HepG2 (cell line): ENCODE data around the gene DCP1B. TPM values are rescaled to one million over a fixed set of nuclear protein-coding genes. Genes with fewer than 3 reads are reported as not detected.

Source experiments
- ATAC-seq: fragments of 200-7000 bp; cut with Tn5 transposase; 3 replicates; pipeline ENCODE4 v1.9.1; 2020; ENCODE audit warnings: mild to moderate bottlenecking, moderate library complexity
- BruUV-seq: library from RNA; stranded (reverse); fragments of 400-500 nt; replicated peaks from 2 replicates; lab custom pipeline; 2021; lab: Mats Ljungman, UMichigan
- CTCF ChIA-PET: fragments of 300-600 bp; formaldehyde crosslinking; extraction: SDS; loops from one replicate; lab custom pipeline; 2021; ENCODE audit warnings: low total read pairs, inconsistent platforms, low intra/inter-chr PET ratio; lab: Yijun Ruan, JAX
- POLR2A ChIA-PET: fragments of 350-600 bp; sonication (Branson Sonifier 250); formaldehyde crosslinking; loops from one replicate; lab custom pipeline; 2020; ENCODE audit warnings: antibody characterized with exemption, inconsistent platforms; lab: Yijun Ruan, JAX
- DNase-seq: peaks from one replicate; pipeline ENCODE4 v3.0.0-alpha.2; 2015; ENCODE audit warnings: low spot score
- FAIRE-seq: peaks from 3 replicates; lab custom pipeline; 2011; peaks lifted over from hg19 to GRCh38; lab: Jason Lieb, UNC
- H2AFZ ChIP-seq: one replicate; pipeline ENCODE4 v1.6.1; 2011; ENCODE audit warnings: low read length, inconsistent platforms
- H3K27ac ChIP-seq: fragments of 300-600 bp; 3 replicates; pipeline ENCODE4 v1.8.0; 2011; ENCODE audit warnings: mixed run types, mild to moderate bottlenecking, mixed read lengths, low read length, inconsistent platforms; ENCODE audit not compliant: insufficient read depth; ENCODE audit errors: extremely low read length
- H3K27me3 ChIP-seq, 2 experiments: fragments of 200-600 bp in 1 of 2; 2 replicates in 1 of 2; 3 replicates in 1 of 2; pipeline versions ENCODE4 v1.6.0 to v1.8.0; 2011; ENCODE audit warnings: low read length in 2 of 2, mild to moderate bottlenecking in 2 of 2, moderate library complexity in 2 of 2, inconsistent platforms in 1 of 2; ENCODE audit not compliant: insufficient read depth in 2 of 2, control insufficient read depth in 1 of 2
- H3K36me3 ChIP-seq, 2 experiments: fragments of 200-600 bp in 1 of 2; replicated peaks in 1 of 2; 2 replicates in 1 of 2; 3 replicates in 1 of 2; pipeline versions ENCODE4 v1.5.1 to v1.8.0; 2011; ENCODE audit warnings: low read length in 2 of 2, inconsistent platforms in 1 of 2; ENCODE audit not compliant: insufficient read depth in 2 of 2, control insufficient read depth in 1 of 2
- H3K4me1 ChIP-seq: 2 replicates; pipeline ENCODE4 v1.5.1; 2012; ENCODE audit warnings: low read length, inconsistent platforms; ENCODE audit not compliant: insufficient read depth
- H3K4me2 ChIP-seq: 2 replicates; pipeline ENCODE4 v1.6.0; 2011; ENCODE audit warnings: low read depth, low read length, inconsistent platforms
- H3K4me3 ChIP-seq, 3 experiments: fragments of 200-600 bp in 1 of 3; sonication (generic), shearing (Covaris generic) in 1 of 3; replicated peaks in 1 of 3; 2 replicates each; pipeline ENCODE4 v1.5.1; 2011 to 2016; ENCODE audit warnings: low read length in 3 of 3, inconsistent platforms in 2 of 3, low read depth in 2 of 3, mild to moderate bottlenecking in 2 of 3, control low read depth in 1 of 3, mixed read lengths in 1 of 3; ENCODE audit not compliant: insufficient read depth in 1 of 3
- H3K79me2 ChIP-seq: one replicate; pipeline ENCODE4 v1.6.1; 2011; ENCODE audit warnings: low read length, inconsistent platforms; ENCODE audit not compliant: insufficient read depth
- H3K9ac ChIP-seq: 2 replicates; pipeline ENCODE4 v1.6.0; 2011; ENCODE audit warnings: mild to moderate bottlenecking, low read depth, low read length, inconsistent platforms; ENCODE audit not compliant: insufficient read depth
- H3K9me3 ChIP-seq: 2 replicates; pipeline ENCODE4 v1.5.1; 2012; ENCODE audit warnings: mild to moderate bottlenecking, low read length
- H4K20me1 ChIP-seq: 2 replicates; pipeline ENCODE4 v1.6.0; 2011; ENCODE audit warnings: inconsistent platforms, mild to moderate bottlenecking, low read length, moderate library complexity; ENCODE audit not compliant: insufficient read depth
- ETV5 ChIP-seq: IDR thresholded peaks from 2 replicates; pipeline ENCODE4 v1.6.1; 2018; ENCODE audit warnings: missing biosample characterization, missing genetic modification reagents, inconsistent platforms, borderline replicate concordance
- KLF11 ChIP-seq: IDR thresholded peaks from 2 replicates; pipeline ENCODE4 v1.6.1; 2016; ENCODE audit warnings: missing compliant biosample characterization
- TRIM24 ChIP-seq: sonication (generic); formaldehyde crosslinking; IDR thresholded peaks from 2 replicates; pipeline ENCODE4 v1.8.0; 2022; ENCODE audit warnings: mild to moderate bottlenecking, missing genetic modification reagents
- ZNF441 ChIP-seq: sonication (generic); formaldehyde crosslinking; IDR thresholded peaks from 2 replicates; pipeline ENCODE4 v1.7.0; 2021; ENCODE audit warnings: missing genetic modification reagents, borderline replicate concordance
- ZNF766 ChIP-seq: sonication (generic); formaldehyde crosslinking; IDR thresholded peaks from 2 replicates; pipeline ENCODE4 v1.5.0; 2020; ENCODE audit warnings: missing genetic modification reagents, borderline replicate concordance
- ZNF773 ChIP-seq: sonication (generic); formaldehyde crosslinking; IDR thresholded peaks from 2 replicates; pipeline ENCODE4 v1.4.0; 2020; ENCODE audit warnings: missing genetic modification reagents, borderline replicate concordance
- WGBS: methylation state at CpG from one replicate; pipeline ENCODE4 v1.1.6; 2017; ENCODE audit warnings: low lambda C conversion rate; 5-methylcytosine and 5-hydroxymethylcytosine counted together
- in situ Hi-C: cut with HindIII; loops from 2 replicates; pipeline ENCODE4 v1.10.0; 2017; ENCODE audit warnings: low pct_unique_long_range_greater_than_20kb; ENCODE audit not compliant: extremely low pct_ligation_motif_present
- intact Hi-C: fragments of 100-400 bp; cut with micrococcal nuclease; formaldehyde crosslinking; loops from one replicate; pipeline ENCODE4 v1.10.0; 2022; ENCODE audit not compliant: unreplicated experiment
- polyA plus RNA-seq, 8 experiments: library from polyadenylated mRNA; depleted of rRNA in 3 of 8; stranded (reverse) in 7 of 8; unstranded in 1 of 8; fragments of >200 nt; fragmentation: Illumina TruSeq in 4 of 8; extraction: Trizol in 4 of 8; gene quantifications; 2 replicates each; pipeline versions ENCODE4 v1.2.1 to v1.2.3, GENCODE V29; 2011 to 2016; ENCODE audit warnings: low read depth in 4 of 8, missing spikeins in 1 of 8, mixed read lengths in 1 of 8; ENCODE audit not compliant: insufficient read depth in 1 of 8
- total RNA-seq, 5 experiments: library from RNA; depleted of rRNA; stranded (reverse); fragments of >200 nt; fragmentation: Illumina TruSeq; extraction: Trizol; gene quantifications; 2 replicates each; pipeline ENCODE4 v1.2.3, GENCODE V29; 2016; ENCODE audit warnings: low read depth in 1 of 5
- TF ChIP-seq, protein P1 (sequence below): fragments of 450-650 bp; IDR thresholded peaks from 2 replicates; pipeline ENCODE4 v1.6.1; 2017
- TF ChIP-seq, protein P2 (sequence below): IDR thresholded peaks from 2 replicates; pipeline ENCODE4 v1.6.1; 2016; ENCODE audit warnings: low read depth

DCP1B gene
- total and polyA plus RNA-seq, 2 of the 13 experiments (the other 11 are each of a cell fraction or from before 2014, with no cell fraction given): 11.4 to 27.2 TPM

DNA sequence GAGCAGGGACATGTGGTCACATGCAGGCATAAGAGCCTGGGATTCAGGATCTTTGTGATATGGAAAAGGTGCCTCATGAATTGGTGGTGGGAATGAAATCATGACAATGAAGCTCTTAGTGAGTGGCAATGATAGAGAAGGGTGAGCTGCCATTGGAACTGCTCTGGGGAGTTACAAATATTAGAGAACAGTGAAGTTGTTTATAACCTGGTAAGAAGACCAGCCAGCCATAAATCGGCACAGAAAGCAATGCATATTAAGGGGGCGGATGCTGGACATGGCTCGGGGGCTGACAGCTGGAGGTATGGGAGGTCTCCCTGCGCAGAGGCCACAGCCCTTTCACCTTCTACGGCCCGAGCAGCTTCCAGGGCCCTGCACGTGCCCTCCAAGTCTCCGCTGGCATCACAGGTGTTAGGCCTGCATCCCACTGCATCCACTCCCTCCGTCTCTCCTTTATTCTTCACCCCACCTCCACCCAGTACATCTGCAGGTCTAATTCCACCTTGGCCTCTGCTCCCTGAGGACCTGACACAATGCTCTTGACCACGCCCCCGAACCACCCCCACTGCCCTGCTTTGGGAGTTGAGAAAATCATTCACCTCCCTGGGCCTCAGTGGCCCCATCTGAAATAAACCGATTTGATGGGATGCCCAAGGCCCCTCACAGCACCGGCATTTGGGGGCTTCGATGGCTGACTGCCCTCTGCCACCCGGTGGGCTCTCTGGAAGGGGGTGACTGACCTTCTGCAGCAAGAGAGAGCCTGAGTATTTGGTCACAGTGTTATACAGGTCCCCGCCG, 89.9 kb downstream of the DCP1B start:
- POLR2A ChIA-PET: no interaction called here
- Histone ChIP-seq H3K4me2 (no peak overlapping the region), H2AFZ (no peak overlapping the region), H4K20me1 (no peaks in the 10 kb centered on the region), H3K9me3 (no peaks in the 10 kb centered on the region), H3K4me3 (no peak overlapping the region), H3K36me3 (no peaks in the 10 kb centered on the region), H3K79me2 (no peaks in the 10 kb centered on the region), H3K27ac (no peak overlapping the region), H3K27me3 (peaks cover 11 to 53% of the 10 kb centered on the region in 2 experiments), H3K4me1 (peaks cover 18% of the 10 kb centered on the region; the same call in 1 of the 2 replicates), H3K9ac (no peak overlapping the region)
- DNase-seq: no peak
- no TSS peak for BruUV-seq
- no peak for ATAC-seq
- TF ChIP-seq, protein P1, sequence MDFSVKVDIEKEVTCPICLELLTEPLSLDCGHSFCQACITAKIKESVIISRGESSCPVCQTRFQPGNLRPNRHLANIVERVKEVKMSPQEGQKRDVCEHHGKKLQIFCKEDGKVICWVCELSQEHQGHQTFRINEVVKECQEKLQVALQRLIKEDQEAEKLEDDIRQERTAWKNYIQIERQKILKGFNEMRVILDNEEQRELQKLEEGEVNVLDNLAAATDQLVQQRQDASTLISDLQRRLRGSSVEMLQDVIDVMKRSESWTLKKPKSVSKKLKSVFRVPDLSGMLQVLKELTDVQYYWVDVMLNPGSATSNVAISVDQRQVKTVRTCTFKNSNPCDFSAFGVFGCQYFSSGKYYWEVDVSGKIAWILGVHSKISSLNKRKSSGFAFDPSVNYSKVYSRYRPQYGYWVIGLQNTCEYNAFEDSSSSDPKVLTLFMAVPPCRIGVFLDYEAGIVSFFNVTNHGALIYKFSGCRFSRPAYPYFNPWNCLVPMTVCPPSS: no peak
- TF ChIP-seq TRIM24 (no peak), ETV5 (CRISPR knock-in tag) (no peak), ZNF773 (CRISPR knock-in tag) (no peak), ZNF441 (CRISPR knock-in tag) (no peak), KLF11 (no peak), ZNF766 (CRISPR knock-in tag) (no peak)
- TF ChIP-seq, protein P2, sequence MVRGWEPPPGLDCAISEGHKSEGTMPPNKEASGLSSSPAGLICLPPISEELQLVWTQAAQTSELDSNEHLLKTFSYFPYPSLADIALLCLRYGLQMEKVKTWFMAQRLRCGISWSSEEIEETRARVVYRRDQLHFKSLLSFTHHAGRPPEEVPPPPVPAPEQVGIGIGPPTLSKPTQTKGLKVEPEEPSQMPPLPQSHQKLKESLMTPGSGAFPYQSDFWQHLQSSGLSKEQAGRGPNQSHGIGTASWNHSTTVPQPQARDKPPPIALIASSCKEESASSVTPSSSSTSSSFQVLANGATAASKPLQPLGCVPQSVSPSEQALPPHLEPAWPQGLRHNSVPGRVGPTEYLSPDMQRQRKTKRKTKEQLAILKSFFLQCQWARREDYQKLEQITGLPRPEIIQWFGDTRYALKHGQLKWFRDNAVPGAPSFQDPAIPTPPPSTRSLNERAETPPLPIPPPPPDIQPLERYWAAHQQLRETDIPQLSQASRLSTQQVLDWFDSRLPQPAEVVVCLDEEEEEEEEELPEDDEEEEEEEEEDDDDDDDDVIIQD (CRISPR knock-in tag): no peak
- in situ Hi-C loops (no loop called here), intact Hi-C loops (no loop called here)
- WGBS: 49% methylated on average over 13 of the region's 17 CpGs
- no peak for FAIRE-seq
- CTCF ChIA-PET: no interaction called here
